Measurements from ENCODE around the gene PNP.
"Not testable (repeated sequence)": the region's sequence is repeated elsewhere in the genome, so short reads cannot be mapped to it uniquely, and the experiment has no call there.

DNA sequence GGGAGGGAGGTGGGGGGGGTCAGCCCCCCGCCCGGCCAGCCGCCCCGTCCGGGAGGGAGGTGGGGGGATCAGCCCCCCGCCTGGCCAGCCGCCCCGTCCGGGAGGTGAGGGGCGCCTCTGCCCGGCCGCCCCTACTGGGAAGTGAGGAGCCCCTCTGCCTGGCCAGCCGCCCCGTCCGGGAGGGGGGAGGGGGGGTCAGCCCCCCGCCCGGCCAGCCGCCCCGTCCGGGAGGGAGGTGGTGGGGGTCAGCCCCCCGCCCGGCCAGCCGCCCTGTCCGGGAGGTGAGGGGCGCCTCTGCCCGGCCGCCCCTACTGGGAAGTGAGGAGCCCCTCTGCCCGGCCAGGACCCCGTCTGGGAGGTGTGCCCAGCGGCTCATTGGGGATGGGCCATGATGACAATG, 37.5 kb downstream of the PNP start:
- TF ChIP-seq, protein P1, sequence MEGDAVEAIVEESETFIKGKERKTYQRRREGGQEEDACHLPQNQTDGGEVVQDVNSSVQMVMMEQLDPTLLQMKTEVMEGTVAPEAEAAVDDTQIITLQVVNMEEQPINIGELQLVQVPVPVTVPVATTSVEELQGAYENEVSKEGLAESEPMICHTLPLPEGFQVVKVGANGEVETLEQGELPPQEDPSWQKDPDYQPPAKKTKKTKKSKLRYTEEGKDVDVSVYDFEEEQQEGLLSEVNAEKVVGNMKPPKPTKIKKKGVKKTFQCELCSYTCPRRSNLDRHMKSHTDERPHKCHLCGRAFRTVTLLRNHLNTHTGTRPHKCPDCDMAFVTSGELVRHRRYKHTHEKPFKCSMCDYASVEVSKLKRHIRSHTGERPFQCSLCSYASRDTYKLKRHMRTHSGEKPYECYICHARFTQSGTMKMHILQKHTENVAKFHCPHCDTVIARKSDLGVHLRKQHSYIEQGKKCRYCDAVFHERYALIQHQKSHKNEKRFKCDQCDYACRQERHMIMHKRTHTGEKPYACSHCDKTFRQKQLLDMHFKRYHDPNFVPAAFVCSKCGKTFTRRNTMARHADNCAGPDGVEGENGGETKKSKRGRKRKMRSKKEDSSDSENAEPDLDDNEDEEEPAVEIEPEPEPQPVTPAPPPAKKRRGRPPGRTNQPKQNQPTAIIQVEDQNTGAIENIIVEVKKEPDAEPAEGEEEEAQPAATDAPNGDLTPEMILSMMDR (IDR thresholded peaks at IDR 0.05): not testable (repeated sequence)
- TF ChIP-seq POLR2A (IDR thresholded peaks at IDR 0.05): not testable (repeated sequence)
